Limb (tissue), 2 donors: ENCODE data around the gene GTF2H2C.
A peak's percentile ranks its signal among the peaks of the same experiment; 100 is the strongest.
"Not testable (repeated sequence)": the region's sequence is repeated elsewhere in the genome, so short reads cannot be mapped to it uniquely, and the experiment has no call there.

Experiments
- DNase-seq, 2 donors: peaks; one replicate each; pipeline ENCODE4 v3.0.0-alpha.2; 2016; ENCODE audit errors: extremely low spot score in 2 of 2

The GTF2H2C gene

GRCh38 chr5:69559908-69560330 lies at the start of gene GTF2H2C:
TSS of gene GTF2H2C (plus strand) at chr5:69560191. CDS start at chr5:69565133, 4,942 bp downstream.
- DNase-seq: peak; percentile 1 to 81

- DNase-seq: no peak
These were observed 49.3 kb upstream of the GTF2H2C start for GRCh38 chr5:69510694-69511093.

- no peak for DNase-seq
These were observed 47.2 kb upstream of the GTF2H2C start for GRCh38 chr5:69512740-69513260.

- DNase-seq: not testable (repeated sequence)
These were observed 44.4 kb upstream of the GTF2H2C start for GRCh38 chr5:69515570-69515969.

- no peak for DNase-seq
These were observed 43.2 kb upstream of the GTF2H2C start for GRCh38 chr5:69516769-69517168.

GRCh38 chr5:69517763-69518212 lies 42.2 kb upstream of the GTF2H2C start:
- no peak for DNase-seq

GRCh38 chr5:69519285-69519684 lies 40.7 kb upstream of the GTF2H2C start:
- DNase-seq: no peak

- no peak for DNase-seq
These were observed 38.0 kb upstream of the GTF2H2C start for GRCh38 chr5:69522035-69522434.

- DNase-seq: no peak
These were observed 34.5 kb upstream of the GTF2H2C start for GRCh38 chr5:69525490-69525889.

- DNase-seq: no peak
These were observed 33.3 kb upstream of the GTF2H2C start for GRCh38 chr5:69526660-69527059.

GRCh38 chr5:69527128-69527770 lies 32.7 kb upstream of the GTF2H2C start:
- DNase-seq: no peak

GRCh38 chr5:69528035-69528434 lies 32.0 kb upstream of the GTF2H2C start:
- no peak for DNase-seq

- no peak for DNase-seq
These were observed 31.4 kb upstream of the GTF2H2C start for GRCh38 chr5:69528609-69529008.

GRCh38 chr5:69530561-69531405 lies 29.2 kb upstream of the GTF2H2C start:
- DNase-seq: no peak

GRCh38 chr5:69531406-69531801 lies 28.6 kb upstream of the GTF2H2C start:
- DNase-seq: no peak

- not testable (repeated sequence) for DNase-seq
These were observed 22.1 kb upstream of the GTF2H2C start for GRCh38 chr5:69537911-69538310.

GRCh38 chr5:69538735-69539134 lies 21.3 kb upstream of the GTF2H2C start:
- DNase-seq: not testable (repeated sequence)

GRCh38 chr5:69541347-69541746 lies 18.6 kb upstream of the GTF2H2C start:
- not testable (repeated sequence) for DNase-seq

- DNase-seq: not testable (repeated sequence)
These were observed 17.0 kb upstream of the GTF2H2C start for GRCh38 chr5:69542838-69543618.

GRCh38 chr5:69544602-69545001 lies 15.4 kb upstream of the GTF2H2C start:
- DNase-seq: not testable (repeated sequence)

GRCh38 chr5:69560587-69561431 lies 818 bp downstream of the GTF2H2C start:
- peak in 1 of 2 donors; percentile 3 for DNase-seq
